DND-41 (cell line): Measurements from ENCODE around the gene ALG1.

Experiments used
- EZH2 ChIP-seq: IDR thresholded peaks from 3 replicates; pipeline ENCODE4 v1.6.1; 2012; ENCODE audit warnings: borderline replicate concordance, low read depth, mild to moderate bottlenecking, moderate library complexity, low read length, inconsistent platforms; ENCODE audit not compliant: severe bottlenecking
- TF ChIP-seq, protein P1 (sequence below): IDR thresholded peaks from 2 replicates; pipeline ENCODE4 v1.5.1; 2012; ENCODE audit warnings: borderline replicate concordance, low read length, moderate library complexity, mild to moderate bottlenecking; ENCODE audit not compliant: poor library complexity, severe bottlenecking; ENCODE audit errors: extremely low read depth

DNA sequence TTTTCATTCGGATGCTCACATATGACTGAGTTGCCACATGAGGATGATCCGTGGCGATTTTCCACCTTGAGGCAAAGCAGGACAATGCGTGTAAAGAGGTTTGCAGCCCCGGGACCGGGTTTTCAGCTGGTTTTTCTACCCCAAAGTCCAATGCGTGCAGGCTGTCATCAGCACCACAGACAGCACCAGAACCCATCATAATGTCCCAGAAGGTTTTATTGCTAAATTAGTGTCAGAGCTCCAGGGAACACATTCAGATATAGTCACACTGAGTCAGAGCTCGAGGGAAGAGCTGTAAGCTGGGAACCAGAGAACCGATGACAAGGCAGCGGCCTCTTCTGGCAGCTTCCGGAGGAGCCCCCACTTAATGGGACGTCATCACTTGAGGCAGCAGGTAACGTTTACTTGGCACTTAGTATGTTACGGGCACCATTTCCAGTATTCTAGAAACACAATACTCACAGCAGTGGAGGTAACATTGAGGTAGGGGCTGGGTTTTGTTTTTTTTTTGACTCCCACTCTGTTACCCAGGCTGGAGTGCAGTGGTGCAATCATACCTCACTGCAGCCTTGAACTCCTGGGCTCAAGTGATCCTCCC, 29.0 kb upstream of the ALG1 start:
- TF ChIP-seq, protein P1, sequence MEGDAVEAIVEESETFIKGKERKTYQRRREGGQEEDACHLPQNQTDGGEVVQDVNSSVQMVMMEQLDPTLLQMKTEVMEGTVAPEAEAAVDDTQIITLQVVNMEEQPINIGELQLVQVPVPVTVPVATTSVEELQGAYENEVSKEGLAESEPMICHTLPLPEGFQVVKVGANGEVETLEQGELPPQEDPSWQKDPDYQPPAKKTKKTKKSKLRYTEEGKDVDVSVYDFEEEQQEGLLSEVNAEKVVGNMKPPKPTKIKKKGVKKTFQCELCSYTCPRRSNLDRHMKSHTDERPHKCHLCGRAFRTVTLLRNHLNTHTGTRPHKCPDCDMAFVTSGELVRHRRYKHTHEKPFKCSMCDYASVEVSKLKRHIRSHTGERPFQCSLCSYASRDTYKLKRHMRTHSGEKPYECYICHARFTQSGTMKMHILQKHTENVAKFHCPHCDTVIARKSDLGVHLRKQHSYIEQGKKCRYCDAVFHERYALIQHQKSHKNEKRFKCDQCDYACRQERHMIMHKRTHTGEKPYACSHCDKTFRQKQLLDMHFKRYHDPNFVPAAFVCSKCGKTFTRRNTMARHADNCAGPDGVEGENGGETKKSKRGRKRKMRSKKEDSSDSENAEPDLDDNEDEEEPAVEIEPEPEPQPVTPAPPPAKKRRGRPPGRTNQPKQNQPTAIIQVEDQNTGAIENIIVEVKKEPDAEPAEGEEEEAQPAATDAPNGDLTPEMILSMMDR: no peak
- TF ChIP-seq EZH2: no peak
